ENCODE results near the gene MAML2.

Gene MAML2

GRCh38 chr11:96149743-96150555 is 193.0 kb downstream of the MAML2 start:
- DNase-seq = no peak

- DNase-seq = no peak
Observed at GRCh38 chr11:96147906-96148486, 195.0 kb downstream of the MAML2 start.

GRCh38 chr11:96147186-96147585 is 195.8 kb downstream of the MAML2 start:
- DNase-seq = no peak

GRCh38 chr11:96146765-96147164 is 196.2 kb downstream of the MAML2 start:
- DNase-seq = no peak

GRCh38 chr11:96145163-96145585 is 197.8 kb downstream of the MAML2 start:
- no peak for DNase-seq

- DNase-seq = no peak
Observed at GRCh38 chr11:96144553-96144952, 198.4 kb downstream of the MAML2 start.

GRCh38 chr11:96143041-96143521 is 199.9 kb downstream of the MAML2 start:
- DNase-seq = no peak

GRCh38 chr11:96141626-96142025 is 201.4 kb downstream of the MAML2 start:
- no peak for DNase-seq

GRCh38 chr11:96139691-96140090 is 203.3 kb downstream of the MAML2 start:
- no peak for DNase-seq

GRCh38 chr11:96137373-96137772 is 205.6 kb downstream of the MAML2 start:
- no peak for DNase-seq

- no peak for DNase-seq
Observed at GRCh38 chr11:96136613-96137298, 206.2 kb downstream of the MAML2 start.

- DNase-seq = peak; percentile 36
Observed at GRCh38 chr11:96134602-96135001, 208.4 kb downstream of the MAML2 start.

GRCh38 chr11:96132437-96132836 is 210.6 kb downstream of the MAML2 start:
- no peak for DNase-seq

GRCh38 chr11:96130061-96130620 is 212.9 kb downstream of the MAML2 start:
- no peak for DNase-seq

- DNase-seq = no peak
Observed at GRCh38 chr11:96127596-96127959, 215.4 kb downstream of the MAML2 start.

- DNase-seq = no peak
Observed at GRCh38 chr11:96126917-96127595, 215.9 kb downstream of the MAML2 start.

- DNase-seq = no peak
Observed at GRCh38 chr11:96125400-96125799, 217.6 kb downstream of the MAML2 start.

- no peak for DNase-seq
Observed at GRCh38 chr11:96124155-96124554, 218.8 kb downstream of the MAML2 start.

GRCh38 chr11:96123301-96123700 is 219.7 kb downstream of the MAML2 start:
- no peak for DNase-seq

GRCh38 chr11:96122601-96123074 is 220.4 kb downstream of the MAML2 start:
- no peak for DNase-seq

GRCh38 chr11:96119211-96119610 is 223.8 kb downstream of the MAML2 start:
- no peak for DNase-seq

- DNase-seq = no peak
Observed at GRCh38 chr11:96116376-96116775, 226.6 kb downstream of the MAML2 start.
